CD4-positive, alpha-beta T cell treated with Interleukin-6 for 4 hours (primary cell): ENCODE data around the gene HCN1.
"Not testable (repeated sequence)": the region's sequence is repeated elsewhere in the genome, so short reads cannot be mapped to it uniquely, and the experiment has no call there.

Source experiments
- DNase-seq: peaks from one replicate; pipeline ENCODE4 v3.0.0-alpha.2; 2020; ENCODE audit warnings: mixed read lengths

Gene HCN1

GRCh38 chr5:45609661-45610060 is 86.5 kb downstream of the HCN1 start:
- no peak for DNase-seq

- DNase-seq = no peak
Measured at GRCh38 chr5:45604092-45604491, 92.1 kb downstream of the HCN1 start.

- DNase-seq = no peak
Measured at GRCh38 chr5:45601424-45601823, 94.8 kb downstream of the HCN1 start.

GRCh38 chr5:45596320-45596719 is 99.9 kb downstream of the HCN1 start:
- DNase-seq = no peak

- DNase-seq = not testable (repeated sequence)
Measured at GRCh38 chr5:45586001-45586400, 110.2 kb downstream of the HCN1 start.

- DNase-seq = no peak
Measured at GRCh38 chr5:45578270-45578669, 117.9 kb downstream of the HCN1 start.

GRCh38 chr5:45568813-45569212 is 127.4 kb downstream of the HCN1 start:
- no peak for DNase-seq

- DNase-seq = no peak
Measured at GRCh38 chr5:45542421-45542820, 153.8 kb downstream of the HCN1 start.

GRCh38 chr5:45533663-45534062 is 162.5 kb downstream of the HCN1 start:
- no peak for DNase-seq

GRCh38 chr5:45532826-45533624 is 163.2 kb downstream of the HCN1 start:
- no peak for DNase-seq

GRCh38 chr5:45521067-45521466 is 175.1 kb downstream of the HCN1 start:
- DNase-seq = no peak

- no peak for DNase-seq
Measured at GRCh38 chr5:45512521-45512920, 183.7 kb downstream of the HCN1 start.

- DNase-seq = no peak
Measured at GRCh38 chr5:45509371-45509770, 186.8 kb downstream of the HCN1 start.

- DNase-seq = no peak
Measured at GRCh38 chr5:45508135-45508534, 188.0 kb downstream of the HCN1 start.

GRCh38 chr5:45507178-45507577 is 189.0 kb downstream of the HCN1 start:
- no peak for DNase-seq

GRCh38 chr5:45499006-45499405 is 197.2 kb downstream of the HCN1 start:
- DNase-seq = not testable (repeated sequence)

GRCh38 chr5:45491368-45491767 is 204.8 kb downstream of the HCN1 start:
- DNase-seq = no peak

- DNase-seq = no peak
Measured at GRCh38 chr5:45484781-45485180, 211.4 kb downstream of the HCN1 start.

GRCh38 chr5:45454114-45454513 is 242.1 kb downstream of the HCN1 start:
- DNase-seq = no peak

GRCh38 chr5:45444856-45445255 is 251.3 kb downstream of the HCN1 start:
- DNase-seq = not testable (repeated sequence)

GRCh38 chr5:45440466-45440865 is 255.7 kb downstream of the HCN1 start:
- no peak for DNase-seq

GRCh38 chr5:45437752-45438151 is 258.4 kb downstream of the HCN1 start:
- DNase-seq = no peak

GRCh38 chr5:45417285-45417998 is 278.7 kb downstream of the HCN1 start:
- DNase-seq = no peak
